ENCODE results near the gene RHNO1. TPM values are rescaled to one million over a fixed set of nuclear protein-coding genes. Genes with fewer than 3 reads are reported as not detected.
A peak's percentile ranks its signal among the peaks of the same experiment; 100 is the strongest.

The RHNO1 gene
- total and polyA plus RNA-seq, 2 of the 4 experiments (the other 2 are of a cell fraction): 26.1 to 30.6 TPM

- TF ChIP-seq SMC3 (IDR thresholded peaks at IDR 0.05; ENCODE audit: low read depth, low read length) (no peak), NFE2L2 (IDR thresholded peaks at IDR 0.05; ENCODE audit: low read depth, low read length) (no peak)
Observed at GRCh38 chr12:2891240-2892053, 14.4 kb downstream of the RHNO1 start (continued).

DNA sequence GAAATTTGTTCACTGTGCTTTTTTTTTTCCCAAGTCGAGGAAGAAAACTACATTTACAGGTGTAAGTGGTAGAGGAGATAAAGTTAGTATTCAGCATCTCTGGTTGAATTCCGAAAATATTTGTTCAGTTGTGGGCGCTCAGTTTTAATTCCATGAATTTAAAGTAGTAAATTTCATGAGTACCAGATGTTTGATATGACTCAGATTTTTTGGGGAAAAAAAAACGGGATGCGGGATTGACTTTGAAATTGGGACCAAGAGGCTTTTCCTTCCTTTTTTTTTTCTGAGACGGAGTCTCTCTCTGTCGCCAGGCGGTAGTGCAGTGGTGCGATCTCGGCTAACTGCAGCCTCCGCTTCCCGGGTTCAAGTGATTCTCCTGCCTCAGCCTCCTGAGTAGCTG, 15.2 kb downstream of the RHNO1 start:
- ChIA-PET CTCF (no interaction called here), POLR2A (ENCODE audit: unreplicated experiment) (interaction anchor here (0.6 kb wide), 1 partner anchor 11 kb away, joined by 4 read pairs; no protein-coding TSS in a partner anchor)
- Histone ChIP-seq H2BK120ac (ENCODE audit: low read depth, low read length) (no peak overlapping the region), H2AK9ac (replicated peaks; ENCODE audit: low read depth, low read length, poor library complexity) (no peak overlapping the region), H2AK5ac (ENCODE audit: low read depth, low read length) (no peak overlapping the region), H4K20me1 (ENCODE audit: insufficient read depth, low read length) (peaks cover 19% of the 10 kb centered on the region), H4K91ac (ENCODE audit: insufficient read depth, low read depth, low read length) (no peak overlapping the region), H3K27ac (ENCODE audit: insufficient read depth, low read length) (no peak overlapping the region), H3K9me3 (ENCODE audit: control insufficient read depth, insufficient read depth, low read length) (no peaks in the 10 kb centered on the region), H3K4me2 (ENCODE audit: low read depth, low read length) (peak overlapping the region; percentile 34; the same call in 1 of the 2 replicates), H2AFZ (replicated peaks; ENCODE audit: low read length, poor library complexity) (no peak overlapping the region), H3K9me1 (ENCODE audit: insufficient read depth, low read length) (peaks cover 12% of the 10 kb centered on the region), H4K8ac (ENCODE audit: low read depth in 2 of 2, low read length in 2 of 2) (no peak overlapping the region), H3K4ac (ENCODE audit: low read depth, low read length) (no peak overlapping the region), H3K9ac (ENCODE audit: low read depth, low read length) (no peak overlapping the region), H3K27me3 (ENCODE audit: control insufficient read depth, insufficient read depth, low read length) (no peaks in the 10 kb centered on the region), H3K4me3 (ENCODE audit: insufficient read depth, low read depth, low read length) (no peak overlapping the region), H3K23ac (ENCODE audit: low read depth, low read length) (no peak overlapping the region), H3K56ac (ENCODE audit: extremely low read depth, insufficient read depth, low read length) (no peak overlapping the region), H2BK20ac (ENCODE audit: low read depth, low read length) (no peak overlapping the region), H3K18ac (ENCODE audit: low read depth, low read length) (no peak overlapping the region), H2BK5ac (ENCODE audit: low read depth, low read length, poor library complexity, severe bottlenecking) (no peak overlapping the region), H3K14ac (replicated peaks; ENCODE audit: low read depth, low read length) (no peak overlapping the region), H3K79me1 (ENCODE audit: low read depth in 1 of 2, low read length in 2 of 2) (peaks cover 6 to 51% of the 10 kb centered on the region in 2 experiments; a peak in 3 of 4 replicates), H4K5ac (ENCODE audit: low read depth, low read length) (no peak overlapping the region), H3K36me3 (ENCODE audit: control insufficient read depth, insufficient read depth, low read length) (peaks cover 5% of the 10 kb centered on the region), H3K4me1 (ENCODE audit: control insufficient read depth, insufficient read depth, low read length) (peaks cover 7% of the 10 kb centered on the region), H2BK15ac (ENCODE audit: low read depth, low read length) (no peak overlapping the region)
- no TSS peak for BruUV-seq (replicated peaks)
- in situ Hi-C loops (cut with MboI; ENCODE audit: low sequenced_read_pairs): no loop called here
- no peak for TF ChIP-seq SMC3 (IDR thresholded peaks at IDR 0.05; ENCODE audit: low read depth, low read length)
- no peak for TF ChIP-seq USF2 (IDR thresholded peaks at IDR 0.05; ENCODE audit: low read depth, low read length)
- TF ChIP-seq CHD1 (IDR thresholded peaks at IDR 0.05; ENCODE audit: low read depth, low read length): no peak
- no peak for TF ChIP-seq MXI1 (IDR thresholded peaks at IDR 0.05; ENCODE audit: borderline replicate concordance, low read depth, low read length)
- no peak for TF ChIP-seq MAZ (IDR thresholded peaks at IDR 0.05; ENCODE audit: borderline replicate concordance, low read depth, low read length)
- no peak for TF ChIP-seq FOS (IDR thresholded peaks at IDR 0.05; ENCODE audit: low read depth, low read length)
- TF ChIP-seq MAFK (IDR thresholded peaks at IDR 0.05; ENCODE audit: low read depth, low read length): no peak
- no peak for TF ChIP-seq RFX5 (IDR thresholded peaks at IDR 0.05; ENCODE audit: low read depth, low read length)
- TF ChIP-seq NFE2L2 (IDR thresholded peaks at IDR 0.05; ENCODE audit: low read depth, low read length): no peak
- TF ChIP-seq RAD21 (IDR thresholded peaks at IDR 0.05; ENCODE audit: low read length): no peak
- no peak for TF ChIP-seq BHLHE40 (IDR thresholded peaks at IDR 0.05; ENCODE audit: low read depth, low read length)
- no peak for TF ChIP-seq RCOR1 (IDR thresholded peaks at IDR 0.05; ENCODE audit: insufficient replicate concordance, low read length)
- 93% methylated on average over 3 of the region's 12 CpGs; no CpG with 5 or more reads in 1 of the 2 experiments for WGBS, 2 experiments (ENCODE audit: extremely low coverage in 2 of 2, insufficient read length in 1 of 2)
- DNase-seq: no peak
- intact Hi-C loops (cut with micrococcal nuclease): no loop called here
- dilution Hi-C loops (cut with HindIII; ENCODE audit: low sequenced_read_pairs, unreplicated experiment): no loop called here
- no peak for ATAC-seq (ENCODE audit: low read depth)

Measured in IMR-90 (cell line).